ENCODE data around the gene IP6K2.

DNA sequence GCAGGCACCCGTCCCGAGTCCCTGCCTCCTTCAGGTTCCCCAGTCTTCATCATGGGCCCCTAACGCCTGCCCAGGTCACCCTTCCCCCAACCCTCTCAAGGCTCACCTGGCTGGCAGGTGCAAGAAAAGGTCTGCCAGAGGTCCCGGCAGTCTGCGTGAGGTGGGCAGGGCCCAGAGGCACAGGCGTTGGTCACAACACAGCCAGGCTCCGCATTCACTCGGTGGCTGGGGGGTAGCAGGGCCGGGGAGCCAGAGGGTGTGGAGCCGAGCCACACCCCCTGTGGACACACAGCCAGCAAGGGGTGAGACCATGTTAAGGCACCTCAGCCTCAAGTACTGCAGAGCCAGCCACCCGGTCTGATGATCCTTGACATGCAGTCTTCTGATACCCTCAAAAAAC, 65.2 kb downstream of the IP6K2 start:
- TF ChIP-seq CTCF (IDR thresholded peaks at IDR 0.05) (no peak), POLR2A (IDR thresholded peaks at IDR 0.05) (no peak)
